GM19468 (cell line): ENCODE measurements around the gene CXCL11.
"Not testable (repeated sequence)": the region's sequence is repeated elsewhere in the genome, so short reads cannot be mapped to it uniquely, and the experiment has no call there.

Experiments used
- ATAC-seq: cut with Tn5 transposase; IDR thresholded peaks from one replicate; pipeline ENCODE4 v1.9.1; 2021; ENCODE audit warnings: mild to moderate bottlenecking, moderate library complexity, moderate number of reproducible peaks; ENCODE audit not compliant: unreplicated experiment; ENCODE audit errors: extremely low read depth

CXCL11 gene

GRCh38 chr4:76003620-76004019 is 32.2 kb downstream of the CXCL11 start:
- no peak for ATAC-seq

GRCh38 chr4:76003035-76003434 is 32.8 kb downstream of the CXCL11 start:
- ATAC-seq: no peak

- no peak for ATAC-seq
These were observed 33.7 kb downstream of the CXCL11 start for GRCh38 chr4:76002176-76002575.

GRCh38 chr4:76001700-76002099 is 34.2 kb downstream of the CXCL11 start:
- ATAC-seq: no peak

- ATAC-seq: no peak
These were observed 35.6 kb downstream of the CXCL11 start for GRCh38 chr4:76000279-76000678.

- not testable (repeated sequence) for ATAC-seq
These were observed 37.2 kb downstream of the CXCL11 start for GRCh38 chr4:75998525-75999147.

GRCh38 chr4:75997946-75998345 is 37.9 kb downstream of the CXCL11 start:
- ATAC-seq: no peak

GRCh38 chr4:75997081-75997480 is 38.8 kb downstream of the CXCL11 start:
- no peak for ATAC-seq

- ATAC-seq: no peak
These were observed 40.1 kb downstream of the CXCL11 start for GRCh38 chr4:75995727-75996126.

- no peak for ATAC-seq
These were observed 43.4 kb downstream of the CXCL11 start for GRCh38 chr4:75992462-75992861.

GRCh38 chr4:75989846-75990528 is 45.9 kb downstream of the CXCL11 start:
- ATAC-seq: no peak

- ATAC-seq: no peak
These were observed 50.8 kb downstream of the CXCL11 start for GRCh38 chr4:75985116-75985515.
